ENCODE measurements around the gene MPP3.
"Not testable (repeated sequence)": the region's sequence is repeated elsewhere in the genome, so short reads cannot be mapped to it uniquely, and the experiment has no call there.

Gene MPP3

GRCh38 chr17:43799047-43799446 lies 33.9 kb downstream of the MPP3 start:
- Histone ChIP-seq H3K27me3 (ENCODE audit: low read depth) (peaks cover 4% of the 10 kb centered on the region; the same call in 1 of the 2 replicates), H3K4me1 (peaks cover 6% of the 10 kb centered on the region; the same call in 1 of the 2 replicates), H3K4me3 (no peak overlapping the region), H3K36me3 (replicated peaks) (0 out of 2 replicates have a peak, but pooled peaks cover 4% of the 10 kb centered on the region), H3K9me3 (no peaks in the 10 kb centered on the region; the same call in 1 of the 2 replicates)
- DNase-seq (ENCODE audit: low spot score in 2 of 2), result no peak
- in situ Hi-C loops (cut with MboI; ENCODE audit: low sequenced_read_pairs), result no loop called here

GRCh38 chr17:43798024-43798423 lies 34.9 kb downstream of the MPP3 start:
- H3K4me1 ChIP-seq; H3K36me3 ChIP-seq (replicated peaks); H3K9me3 ChIP-seq; H3K27me3 ChIP-seq (ENCODE audit: low read depth); H3K4me3 ChIP-seq; in situ Hi-C loops (cut with MboI; ENCODE audit: low sequenced_read_pairs): not testable (repeated sequence)
- peak in 1 of 2 experiments; percentile 85 for DNase-seq (ENCODE audit: low spot score in 2 of 2)

DNA sequence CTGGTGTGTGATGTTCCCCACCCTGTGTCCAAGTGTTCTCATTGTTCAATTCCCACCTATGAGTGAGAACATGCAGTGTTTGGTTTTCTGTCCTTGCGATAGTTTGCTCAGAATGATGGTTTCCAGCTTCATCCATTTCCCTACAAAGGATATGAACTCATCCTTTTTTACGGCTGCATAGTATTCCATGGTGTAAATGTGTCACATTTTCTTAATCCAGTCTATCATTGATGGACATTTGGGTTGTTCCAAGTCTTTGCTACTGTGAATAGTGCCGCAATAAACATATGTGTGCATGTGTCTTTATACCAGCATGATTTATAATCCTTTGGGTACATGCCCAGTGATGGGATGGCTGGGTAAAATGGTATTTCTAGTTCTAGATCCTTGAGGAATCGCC lies 40.3 kb downstream of the MPP3 start:
- in situ Hi-C loops (cut with MboI; ENCODE audit: low sequenced_read_pairs); H3K4me3 ChIP-seq; H3K9me3 ChIP-seq; H3K4me1 ChIP-seq; H3K36me3 ChIP-seq (replicated peaks); DNase-seq (ENCODE audit: low spot score in 2 of 2); H3K27me3 ChIP-seq (ENCODE audit: low read depth): not testable (repeated sequence)

- peak; percentile 41 to 47 for DNase-seq (ENCODE audit: low spot score in 2 of 2)
- in situ Hi-C loops (cut with MboI; ENCODE audit: low sequenced_read_pairs), result no loop called here
- no peak overlapping the region for H3K4me3 ChIP-seq
Measured at GRCh38 chr17:43791589-43791988, 41.4 kb downstream of the MPP3 start.

GRCh38 chr17:43790311-43790940 lies 42.5 kb downstream of the MPP3 start:
- Histone ChIP-seq H3K27me3 (ENCODE audit: low read depth) (peaks cover 4% of the 10 kb centered on the region; the same call in 1 of the 2 replicates), H3K4me3 (no peak overlapping the region), H3K9me3 (0 out of 2 replicates have a peak, but pooled peaks cover 3% of the 10 kb centered on the region), H3K36me3 (replicated peaks) (no peaks in the 10 kb centered on the region), H3K4me1 (peaks cover 5% of the 10 kb centered on the region; the same call in 1 of the 2 replicates)
- DNase-seq (ENCODE audit: low spot score in 2 of 2), result no peak
- in situ Hi-C loops (cut with MboI; ENCODE audit: low sequenced_read_pairs), result no loop called here

More at GRCh38 chr17:43791589-43791988, 41.4 kb downstream of the MPP3 start:
- peaks cover 4% of the 10 kb centered on the region; the same call in 1 of the 2 replicates for H3K27me3 ChIP-seq (ENCODE audit: low read depth)
- no peaks in the 10 kb centered on the region for H3K36me3 ChIP-seq (replicated peaks)
- H3K4me1 ChIP-seq, result peaks cover 5% of the 10 kb centered on the region; the same call in 1 of the 2 replicates
- H3K9me3 ChIP-seq, result 0 out of 2 replicates have a peak, but pooled peaks cover 3% of the 10 kb centered on the region

DNA sequence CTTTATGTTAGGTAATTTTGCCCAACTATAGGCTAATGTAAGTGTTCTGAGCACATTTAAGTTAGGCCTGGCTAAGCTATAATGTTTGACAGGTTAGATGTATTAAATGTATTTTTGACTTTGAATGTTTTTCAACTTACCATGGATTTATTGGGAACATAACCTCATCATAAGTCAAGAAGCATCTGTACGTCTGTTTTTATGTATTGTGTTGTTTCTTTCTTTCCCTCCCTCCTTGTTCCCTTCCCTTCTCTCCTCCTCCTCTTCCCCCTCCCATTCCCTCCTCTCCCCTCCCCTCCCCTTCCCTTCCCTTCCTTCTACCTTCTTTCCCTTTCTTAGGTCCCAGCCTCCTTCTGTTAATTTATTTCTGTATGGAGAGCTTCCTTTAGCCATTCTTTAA lies 43.5 kb downstream of the MPP3 start:
- Histone ChIP-seq H3K9me3 (0 out of 2 replicates have a peak, but pooled peaks cover 3% of the 10 kb centered on the region), H3K4me3 (no peak overlapping the region), H3K4me1 (peaks cover 5% of the 10 kb centered on the region; the same call in 1 of the 2 replicates), H3K27me3 (ENCODE audit: low read depth) (peaks cover 4% of the 10 kb centered on the region; the same call in 1 of the 2 replicates), H3K36me3 (replicated peaks) (no peaks in the 10 kb centered on the region)
- in situ Hi-C loops (cut with MboI; ENCODE audit: low sequenced_read_pairs), result no loop called here
- no peak for DNase-seq (ENCODE audit: low spot score in 2 of 2)

- Histone ChIP-seq H3K4me1 (peaks cover 5% of the 10 kb centered on the region; the same call in 1 of the 2 replicates), H3K9me3 (0 out of 2 replicates have a peak, but pooled peaks cover 3% of the 10 kb centered on the region), H3K4me3 (no peak overlapping the region), H3K36me3 (replicated peaks) (no peaks in the 10 kb centered on the region), H3K27me3 (ENCODE audit: low read depth) (0 out of 2 replicates have a peak, but pooled peaks cover under 1% of the 10 kb centered on the region)
- no peak for DNase-seq (ENCODE audit: low spot score in 2 of 2)
- in situ Hi-C loops (cut with MboI; ENCODE audit: low sequenced_read_pairs), result no loop called here
Measured at GRCh38 chr17:43788540-43788939, 44.4 kb downstream of the MPP3 start.

DNA sequence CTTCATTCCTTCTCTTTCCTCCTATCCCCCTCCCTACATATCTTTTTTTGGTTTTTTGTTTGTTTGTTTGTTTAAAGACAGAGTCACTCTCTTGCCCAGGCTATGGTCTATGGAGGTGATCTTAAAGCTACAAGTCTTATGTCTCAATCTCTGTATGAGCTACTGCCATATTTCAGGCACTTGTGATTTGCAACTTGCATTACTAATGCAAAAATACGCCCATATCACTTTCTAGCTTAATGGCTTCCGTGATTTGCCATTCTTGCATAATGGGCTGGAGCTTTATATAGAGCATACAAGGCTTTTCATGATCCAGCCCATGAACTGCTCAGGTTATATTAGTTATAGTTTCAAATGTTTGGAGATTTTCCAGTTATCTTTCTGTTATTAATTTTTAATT lies 45.2 kb downstream of the MPP3 start:
- no peak overlapping the region for H3K4me3 ChIP-seq
- H3K27me3 ChIP-seq (ENCODE audit: low read depth), result 0 out of 2 replicates have a peak, but pooled peaks cover 4% of the 10 kb centered on the region
- H3K9me3 ChIP-seq, result 0 out of 2 replicates have a peak, but pooled peaks cover 3% of the 10 kb centered on the region
- H3K36me3 ChIP-seq (replicated peaks), result no peaks in the 10 kb centered on the region
- DNase-seq (ENCODE audit: low spot score in 2 of 2), result no peak
- H3K4me1 ChIP-seq, result peaks cover 5% of the 10 kb centered on the region; the same call in 1 of the 2 replicates
- in situ Hi-C loops (cut with MboI; ENCODE audit: low sequenced_read_pairs), result no loop called here

DNA sequence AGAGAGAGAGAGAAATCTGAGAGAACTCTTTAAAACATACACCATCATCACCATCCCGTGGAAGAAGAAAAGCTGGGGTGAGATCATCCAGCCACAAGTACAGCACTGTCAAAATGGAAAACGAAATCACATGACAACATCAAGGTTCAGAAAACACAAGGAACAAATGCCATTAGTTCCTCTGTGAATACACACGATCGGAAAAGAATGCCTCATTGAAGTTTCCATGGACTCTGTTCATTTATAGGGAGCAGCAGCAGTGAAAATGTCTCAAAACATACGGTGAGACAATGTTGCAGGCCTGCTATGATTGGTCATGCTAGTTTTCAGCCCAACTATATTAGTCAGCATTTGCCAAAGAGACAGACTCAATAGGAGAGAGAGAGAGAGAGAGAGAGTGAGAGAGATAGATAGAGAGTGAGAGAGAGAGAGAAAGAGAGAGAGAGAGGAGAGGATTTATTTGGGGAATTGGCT lies 48.3 kb downstream of the MPP3 start:
- no peaks in the 10 kb centered on the region for H3K36me3 ChIP-seq (replicated peaks)
- in situ Hi-C loops (cut with MboI; ENCODE audit: low sequenced_read_pairs), result no loop called here
- no peak for DNase-seq (ENCODE audit: low spot score in 2 of 2)
- no peaks in the 10 kb centered on the region for H3K4me1 ChIP-seq
- 0 out of 2 replicates have a peak, but pooled peaks cover 8% of the 10 kb centered on the region for H3K27me3 ChIP-seq (ENCODE audit: low read depth)
- no peaks in the 10 kb centered on the region for H3K9me3 ChIP-seq
- no peak overlapping the region for H3K4me3 ChIP-seq

- in situ Hi-C loops (cut with MboI; ENCODE audit: low sequenced_read_pairs), result no loop called here
Measured at GRCh38 chr17:43784068-43784467, 48.9 kb downstream of the MPP3 start.

DNA sequence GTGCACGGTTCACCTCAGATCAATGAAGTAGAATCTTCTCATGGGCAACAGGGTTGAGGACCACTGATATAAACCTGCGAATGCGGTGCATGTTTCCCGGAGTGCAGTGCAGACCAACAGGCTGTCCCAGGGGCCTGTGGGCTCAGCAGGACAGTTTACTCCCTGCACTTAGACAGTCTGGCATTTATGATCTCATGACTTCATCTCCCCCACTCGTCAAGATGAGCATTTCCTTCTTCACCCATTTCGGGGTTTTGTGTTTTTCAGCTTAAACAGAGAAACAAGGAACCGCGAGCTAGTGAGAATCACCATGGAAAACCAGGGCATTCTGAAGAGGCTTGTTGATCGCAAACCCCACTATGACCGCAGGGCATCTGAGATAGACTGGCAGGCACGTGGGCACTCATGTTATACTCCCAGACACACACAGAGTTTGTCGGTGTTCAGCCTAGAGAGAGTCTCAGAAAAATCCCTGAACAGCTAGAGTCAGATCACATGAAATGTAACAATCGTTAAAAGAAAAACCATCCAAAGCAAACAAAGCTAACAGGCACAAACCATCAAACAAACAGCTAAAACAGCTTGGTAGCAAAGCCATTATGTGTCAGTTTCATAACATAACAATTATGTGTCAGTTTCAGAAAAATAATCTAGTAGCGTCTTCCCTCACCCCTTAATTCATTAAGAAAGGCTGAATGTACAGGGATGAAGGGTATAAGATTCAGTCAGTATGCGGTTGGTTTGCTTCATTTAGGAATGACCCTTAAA lies 49.8 kb downstream of the MPP3 start:
- H3K9me3 ChIP-seq, result no peaks in the 10 kb centered on the region
- in situ Hi-C loops (cut with MboI; ENCODE audit: low sequenced_read_pairs), result no loop called here
- H3K36me3 ChIP-seq (replicated peaks), result no peaks in the 10 kb centered on the region; the same call in 1 of the 2 replicates
- H3K27me3 ChIP-seq (ENCODE audit: low read depth), result 0 out of 2 replicates have a peak, but pooled peaks cover 8% of the 10 kb centered on the region
- DNase-seq (ENCODE audit: low spot score in 2 of 2), result no peak
- H3K4me3 ChIP-seq, result no peak overlapping the region
- H3K4me1 ChIP-seq, result peaks cover 5% of the 10 kb centered on the region

More at GRCh38 chr17:43784068-43784467, 48.9 kb downstream of the MPP3 start:
- DNase-seq (ENCODE audit: low spot score in 2 of 2), result no peak
- H3K36me3 ChIP-seq (replicated peaks), result no peaks in the 10 kb centered on the region
- H3K27me3 ChIP-seq (ENCODE audit: low read depth), result 0 out of 2 replicates have a peak, but pooled peaks cover 8% of the 10 kb centered on the region
- peaks cover 5% of the 10 kb centered on the region for H3K4me1 ChIP-seq
- H3K9me3 ChIP-seq, result no peaks in the 10 kb centered on the region
- H3K4me3 ChIP-seq, result no peak overlapping the region

DNA sequence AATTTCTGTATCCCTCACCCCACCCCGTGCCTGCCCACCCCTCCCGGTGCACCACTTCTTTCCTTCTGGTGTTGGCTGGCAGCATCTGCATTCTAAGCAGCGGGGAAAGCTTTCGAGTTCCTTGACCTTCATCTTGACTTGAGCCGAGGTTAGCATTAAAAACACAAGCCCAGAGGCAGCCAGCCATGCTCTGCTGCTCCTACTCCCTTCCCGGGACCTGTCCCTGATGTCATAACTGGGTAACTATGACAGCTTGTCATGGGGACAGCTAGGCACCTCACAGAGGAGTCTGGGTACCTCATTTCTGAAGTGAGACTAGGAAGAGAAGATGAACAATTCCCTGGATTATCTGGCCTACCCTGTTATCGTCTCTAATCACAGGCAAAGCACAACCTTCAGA lies 52.8 kb downstream of the MPP3 start, which contains the start of gene CFAP97D1:
Gene CFAP97D1 (plus strand): TSS at position 301 of the 400 bp plus-strand sequence. CDS start 28 bp downstream, at position 329.
- peaks cover 5% of the 10 kb centered on the region for H3K36me3 ChIP-seq (replicated peaks)
- H3K9me3 ChIP-seq, result no peaks in the 10 kb centered on the region
- in situ Hi-C loops (cut with MboI; ENCODE audit: low sequenced_read_pairs), result no loop called here
- H3K27me3 ChIP-seq (ENCODE audit: low read depth), result 0 out of 2 replicates have a peak, but pooled peaks cover 8% of the 10 kb centered on the region
- peaks cover 10% of the 10 kb centered on the region for H3K4me1 ChIP-seq
- H3K4me3 ChIP-seq, result peak within 1 kb of the TSS; percentile 86
- no peak for DNase-seq (ENCODE audit: low spot score in 2 of 2)
